Measurements from ENCODE around the gene CEP192.
A peak's percentile ranks its signal among the peaks of the same experiment; 100 is the strongest.

CEP192 gene

DNA sequence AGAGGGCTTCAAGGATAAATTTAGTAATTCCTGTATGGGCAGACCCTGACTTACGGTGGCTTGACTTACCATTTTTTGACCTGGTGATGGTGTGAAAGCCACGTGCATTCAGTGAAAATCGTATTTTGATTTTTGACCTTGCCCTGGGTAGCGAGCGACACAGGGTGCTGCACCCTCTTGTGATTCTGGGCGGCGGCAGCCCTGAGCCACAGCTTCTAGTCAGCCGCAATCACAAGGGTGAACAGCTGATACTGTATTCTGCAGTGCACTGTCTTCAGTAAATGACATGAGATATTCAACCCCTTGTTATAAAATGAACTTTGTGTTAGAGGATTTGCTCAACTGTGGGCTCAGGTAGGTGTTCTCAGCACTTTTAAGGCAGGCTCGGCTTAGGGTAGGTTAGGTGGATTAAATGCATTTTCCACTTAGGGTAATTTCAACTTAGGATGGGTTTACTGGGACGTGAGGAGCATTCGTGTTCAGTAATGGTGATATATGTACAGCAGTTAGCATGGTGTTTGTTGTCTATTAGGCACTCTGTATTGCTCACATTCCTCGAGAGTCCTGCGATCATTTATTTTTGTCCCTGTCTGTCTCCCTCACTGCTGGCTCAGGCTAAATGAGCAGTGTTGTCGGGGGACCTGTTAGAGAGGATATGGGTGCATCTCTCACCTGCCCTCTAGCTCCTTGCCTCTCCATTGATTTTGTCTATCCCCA, 109.9 kb downstream of the CEP192 start:
- DNase-seq (ENCODE audit: low read depth in 1 of 2, low spot score in 1 of 2), result no peak

DNA sequence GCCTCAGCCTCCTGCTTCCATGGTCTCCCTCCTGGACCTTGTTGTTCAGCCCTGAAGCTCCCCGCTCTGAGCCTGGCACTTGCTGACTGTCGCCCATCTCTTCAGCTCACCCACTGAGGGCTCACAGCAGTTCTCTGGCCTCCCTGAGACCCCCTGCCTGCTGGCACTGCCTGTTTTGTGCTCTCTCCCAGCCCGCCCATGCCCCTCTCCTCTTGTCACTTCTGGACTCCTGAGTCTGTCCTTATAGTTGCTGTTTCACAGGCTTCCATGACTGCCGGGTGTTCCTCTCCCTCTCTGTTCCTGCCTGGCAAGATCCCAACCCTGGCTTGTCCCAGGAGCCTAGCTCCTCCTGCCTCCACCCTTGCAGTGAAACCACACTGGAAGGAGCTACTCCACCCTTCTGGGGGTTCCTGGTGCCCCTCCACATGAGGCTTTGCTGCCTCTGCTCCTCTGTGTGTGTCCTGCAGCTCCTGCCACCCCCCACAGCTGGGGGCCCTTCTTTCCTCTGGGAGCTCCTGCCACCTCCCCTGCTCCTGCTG, 110.6 kb downstream of the CEP192 start:
- no peak for DNase-seq (ENCODE audit: low read depth in 1 of 2, low spot score in 1 of 2)

DNA sequence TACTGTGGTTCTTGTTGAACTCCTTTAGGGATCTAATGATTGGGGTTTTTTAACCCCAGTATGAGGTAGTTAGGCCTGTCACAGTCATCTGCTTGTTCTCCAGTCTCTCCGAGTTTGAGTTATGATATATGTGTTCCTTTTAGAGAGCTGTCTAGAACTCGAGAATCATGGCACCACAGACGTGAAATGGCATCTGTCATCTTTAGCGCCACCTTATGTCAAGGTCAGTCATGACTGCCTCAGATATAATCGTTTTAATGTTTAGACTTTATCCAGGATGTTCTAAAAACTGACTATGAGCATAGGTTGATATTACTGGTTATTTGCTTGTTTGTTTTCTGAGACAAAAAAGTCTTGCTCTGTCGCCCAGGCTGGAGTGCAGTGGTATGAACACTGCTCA, 112.2 kb downstream of the CEP192 start:
- DNase-seq (ENCODE audit: low read depth in 1 of 2, low spot score in 1 of 2), result no peak

DNA sequence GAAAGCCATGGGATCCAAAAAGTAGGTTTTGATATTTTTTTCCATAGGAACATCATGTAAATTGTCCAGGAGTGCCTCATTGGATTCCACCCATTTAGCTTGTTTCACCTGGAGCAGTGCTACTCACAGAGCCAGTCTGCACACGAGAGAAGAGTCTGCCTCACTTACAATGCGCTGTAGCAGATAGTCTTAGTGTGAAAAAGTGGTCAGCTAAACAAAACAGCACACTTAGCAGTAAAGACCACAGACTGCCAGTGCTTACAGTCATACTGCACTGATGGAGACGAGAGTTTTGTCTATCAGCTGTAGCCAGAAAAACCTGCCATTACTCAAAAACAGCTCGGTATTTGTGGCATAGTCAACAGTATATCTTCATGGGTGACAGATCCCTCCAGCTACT, 113.9 kb downstream of the CEP192 start:
- no peak for DNase-seq (ENCODE audit: low read depth in 1 of 2, low spot score in 1 of 2)

DNA sequence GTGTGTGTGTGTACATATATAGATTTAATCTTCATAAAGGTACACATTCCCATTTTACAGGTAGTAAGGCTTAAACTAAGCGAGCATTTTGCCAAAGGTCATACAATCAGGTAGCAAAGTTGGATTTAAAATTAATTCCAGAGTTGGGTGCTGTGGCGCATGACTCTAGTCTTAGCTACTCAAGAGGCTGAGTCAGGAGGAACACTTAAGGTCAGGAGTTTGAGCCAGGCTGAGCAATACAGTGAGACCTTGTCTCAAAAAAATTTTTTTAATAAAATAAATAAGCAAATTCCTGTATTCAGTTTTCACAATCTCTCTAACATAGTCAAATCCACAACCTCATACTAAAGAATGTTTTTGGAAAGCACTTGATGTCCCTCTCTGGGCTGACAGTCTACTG, 115.9 kb downstream of the CEP192 start:
- no peak for DNase-seq (ENCODE audit: low read depth in 1 of 2, low spot score in 1 of 2)

DNA sequence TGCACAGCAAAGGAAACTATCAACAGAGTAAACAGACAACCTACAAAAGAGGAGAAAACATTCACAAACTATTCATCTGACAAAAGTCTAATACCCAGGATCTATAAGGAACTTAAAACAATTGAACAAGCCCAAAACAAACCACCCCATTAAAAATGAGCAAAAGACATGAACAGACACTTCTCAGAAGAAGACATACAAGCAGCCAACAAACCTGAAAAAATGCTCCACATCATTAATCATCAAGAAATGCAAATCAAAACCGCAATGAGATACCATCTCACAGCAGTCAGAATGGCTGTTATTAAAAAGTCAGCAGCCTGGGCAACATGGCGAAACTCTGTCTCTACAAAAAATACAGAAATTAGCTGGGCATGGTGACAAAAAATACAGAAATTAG, 117.2 kb downstream of the CEP192 start:
- DNase-seq (ENCODE audit: low read depth in 1 of 2, low spot score in 1 of 2), result no peak

DNA sequence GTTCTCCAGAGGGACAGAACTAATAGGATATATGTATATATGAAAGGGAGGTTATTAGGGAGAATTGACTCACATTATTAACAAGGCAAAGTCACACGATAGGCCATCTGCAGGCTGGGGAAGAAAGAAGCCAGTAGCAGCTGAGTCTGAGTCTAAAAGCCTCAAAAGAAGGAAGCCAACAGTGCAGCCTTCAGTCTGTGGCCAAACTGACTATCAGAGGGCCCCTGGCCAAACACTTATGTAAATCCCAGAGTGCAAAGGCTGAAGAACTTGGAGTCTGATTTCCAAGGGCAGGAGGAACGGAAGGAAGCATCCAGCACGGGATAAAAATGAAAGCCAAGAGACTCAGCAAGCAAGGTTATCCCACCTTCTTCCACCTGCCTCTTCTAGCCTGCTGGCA, 119.4 kb downstream of the CEP192 start:
- DNase-seq (ENCODE audit: low read depth in 1 of 2, low spot score in 1 of 2), result no peak

DNA sequence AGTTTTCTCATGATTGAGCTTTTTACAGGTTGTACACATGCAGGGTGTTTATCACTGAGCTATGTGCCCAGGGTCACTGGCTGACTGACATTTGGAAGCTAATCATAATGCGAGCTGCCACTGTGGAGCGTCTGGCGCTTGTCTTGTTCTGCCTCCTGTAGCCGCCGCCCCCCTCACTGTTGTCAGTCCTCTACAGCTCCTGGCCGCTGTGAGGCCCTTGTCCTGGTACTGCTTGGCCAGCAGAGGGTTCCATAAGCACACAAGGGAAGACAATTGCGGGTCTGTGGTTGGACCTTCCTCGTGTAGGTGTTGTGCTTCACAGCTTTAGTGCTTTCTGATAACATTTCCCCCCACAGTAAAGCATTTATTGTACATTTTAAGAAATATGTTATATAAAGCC, 121.8 kb downstream of the CEP192 start:
- no peak for DNase-seq (ENCODE audit: low read depth in 1 of 2, low spot score in 1 of 2)

DNA sequence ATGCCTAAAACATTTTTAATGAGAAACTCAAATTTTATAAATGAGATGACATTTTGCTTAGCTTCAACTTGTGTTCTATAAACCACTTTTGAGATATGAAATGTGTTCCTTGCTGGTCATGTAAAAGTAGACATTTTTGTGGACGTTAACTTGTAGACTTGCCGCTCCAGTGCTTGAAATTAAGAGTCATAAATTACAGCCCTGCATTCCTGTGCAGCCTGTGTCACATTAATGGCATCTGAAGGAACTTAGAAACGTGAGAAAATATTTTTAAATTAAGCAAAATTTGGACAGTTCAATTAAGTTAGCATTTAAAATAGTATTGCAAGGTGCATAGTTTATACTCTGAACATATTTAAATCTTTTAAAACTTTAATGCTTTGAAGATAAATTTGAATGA, 129.1 kb downstream of the CEP192 start:
- no peak for DNase-seq (ENCODE audit: low read depth in 1 of 2, low spot score in 1 of 2)

DNA sequence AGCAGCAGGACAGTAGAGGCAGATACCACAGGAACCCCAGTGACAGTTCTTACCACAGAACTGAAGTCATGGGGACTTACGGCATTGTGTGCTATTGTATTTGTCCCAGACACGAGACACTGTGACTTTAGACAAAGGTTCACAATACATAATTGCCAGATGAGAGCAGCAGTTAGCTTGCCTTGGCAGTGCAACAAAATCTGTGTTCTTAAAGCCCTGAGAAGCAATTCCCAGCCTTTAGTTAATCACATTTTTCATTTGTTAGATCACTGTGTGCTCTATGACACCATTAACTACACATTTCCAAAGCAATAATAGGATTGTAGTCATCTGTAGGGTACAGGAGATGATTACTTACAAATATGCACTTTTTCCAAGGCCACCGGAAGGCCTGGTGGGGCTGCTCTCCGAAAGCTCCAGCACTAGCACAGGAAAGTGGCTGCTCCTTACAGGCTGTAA, 129.8 kb downstream of the CEP192 start:
- no peak for DNase-seq (ENCODE audit: low read depth in 1 of 2, low spot score in 1 of 2)

DNA sequence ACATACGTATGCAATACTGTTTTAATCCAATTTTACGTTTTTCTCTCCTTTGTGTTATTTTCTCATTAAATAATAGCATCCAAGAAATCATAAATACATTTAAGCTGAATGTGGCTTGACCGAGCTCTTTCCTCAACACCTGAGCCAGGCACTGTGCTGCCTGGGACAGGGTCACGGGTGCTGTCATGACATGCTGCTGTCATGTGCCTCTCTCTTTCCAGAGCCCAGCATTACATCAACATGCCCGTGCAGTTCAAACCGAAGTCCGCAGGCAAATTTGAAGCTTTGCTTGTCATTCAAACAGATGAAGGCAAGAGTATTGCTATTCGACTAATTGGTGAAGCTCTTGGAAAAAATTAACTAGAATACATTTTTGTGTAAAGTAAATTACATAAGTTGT, 133.2 kb downstream of the CEP192 start:
- no peak for DNase-seq (ENCODE audit: low read depth in 1 of 2, low spot score in 1 of 2)

DNA sequence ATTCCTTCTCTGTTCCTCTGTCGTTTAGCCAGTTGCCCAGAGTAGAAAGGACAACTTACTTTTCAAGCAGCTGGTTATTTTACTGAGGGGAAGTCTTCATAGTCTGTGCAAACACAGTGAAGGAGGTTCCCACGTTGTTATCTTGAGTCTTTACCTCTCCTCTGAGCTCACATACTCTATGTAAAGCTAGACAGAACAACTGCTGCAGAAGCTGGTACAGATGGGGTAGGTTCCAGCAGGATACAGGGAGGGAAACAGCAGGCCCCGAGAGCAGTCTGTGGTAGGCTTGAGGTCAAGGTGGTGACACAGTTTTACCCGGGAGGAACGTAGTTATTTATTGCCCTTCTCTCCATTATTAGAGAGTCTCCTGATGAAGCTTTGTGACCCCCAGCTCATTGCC, 134.0 kb downstream of the CEP192 start:
- DNase-seq (ENCODE audit: low read depth in 1 of 2, low spot score in 1 of 2), result no peak

DNA sequence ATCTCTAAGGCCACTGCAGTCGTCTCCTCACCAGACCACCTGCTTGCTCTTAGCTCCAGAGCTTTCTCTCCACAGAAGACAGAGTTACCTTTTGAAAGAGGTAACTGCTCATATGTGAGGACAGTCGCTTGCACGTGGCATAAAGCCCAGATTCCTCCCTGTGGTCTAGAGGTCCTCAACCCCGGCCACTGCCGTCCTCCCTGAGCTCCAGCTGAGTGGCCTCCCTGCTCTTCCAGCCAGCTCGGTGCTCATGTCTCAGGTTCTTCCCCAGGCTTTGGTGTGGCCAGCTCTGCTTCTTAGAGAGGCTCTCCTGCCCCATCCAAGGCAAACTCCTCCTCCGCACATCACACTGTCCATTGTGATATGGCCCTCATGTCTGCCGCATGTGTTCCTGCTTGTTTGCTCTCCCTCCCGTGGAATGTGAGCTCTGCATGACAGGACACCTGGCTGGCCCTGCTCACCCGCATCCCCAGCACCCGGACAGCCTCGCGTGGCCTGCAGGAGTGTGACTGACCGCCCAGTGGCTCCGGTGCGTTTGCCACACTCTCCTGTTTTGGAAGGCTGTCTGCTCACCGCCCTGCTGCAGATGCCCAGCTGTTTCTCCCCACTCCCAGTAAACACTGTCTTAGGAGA, 135.9 kb downstream of the CEP192 start:
- DNase-seq (ENCODE audit: low read depth in 1 of 2, low spot score in 1 of 2), result no peak

DNA sequence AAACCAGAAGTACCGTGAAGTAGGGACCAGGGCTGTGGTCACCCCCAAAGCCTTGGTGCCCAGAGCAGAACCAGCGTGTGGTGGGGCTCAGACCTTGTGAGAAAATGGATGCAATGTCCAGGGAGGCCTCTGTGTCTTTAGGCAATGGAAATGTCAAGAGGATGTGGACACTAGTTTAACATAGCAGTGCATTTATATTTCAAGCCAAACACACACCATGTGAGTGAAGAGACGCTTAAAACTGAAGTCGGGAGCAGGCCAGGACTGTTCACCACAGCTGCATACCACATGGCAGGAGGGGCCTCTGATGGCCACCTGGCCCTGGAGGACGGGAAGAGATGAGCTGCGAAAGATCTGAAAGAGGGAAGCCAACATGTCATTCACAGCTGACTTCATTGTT, 140.1 kb downstream of the CEP192 start:
- no peak for DNase-seq (ENCODE audit: low read depth in 1 of 2, low spot score in 1 of 2)

DNA sequence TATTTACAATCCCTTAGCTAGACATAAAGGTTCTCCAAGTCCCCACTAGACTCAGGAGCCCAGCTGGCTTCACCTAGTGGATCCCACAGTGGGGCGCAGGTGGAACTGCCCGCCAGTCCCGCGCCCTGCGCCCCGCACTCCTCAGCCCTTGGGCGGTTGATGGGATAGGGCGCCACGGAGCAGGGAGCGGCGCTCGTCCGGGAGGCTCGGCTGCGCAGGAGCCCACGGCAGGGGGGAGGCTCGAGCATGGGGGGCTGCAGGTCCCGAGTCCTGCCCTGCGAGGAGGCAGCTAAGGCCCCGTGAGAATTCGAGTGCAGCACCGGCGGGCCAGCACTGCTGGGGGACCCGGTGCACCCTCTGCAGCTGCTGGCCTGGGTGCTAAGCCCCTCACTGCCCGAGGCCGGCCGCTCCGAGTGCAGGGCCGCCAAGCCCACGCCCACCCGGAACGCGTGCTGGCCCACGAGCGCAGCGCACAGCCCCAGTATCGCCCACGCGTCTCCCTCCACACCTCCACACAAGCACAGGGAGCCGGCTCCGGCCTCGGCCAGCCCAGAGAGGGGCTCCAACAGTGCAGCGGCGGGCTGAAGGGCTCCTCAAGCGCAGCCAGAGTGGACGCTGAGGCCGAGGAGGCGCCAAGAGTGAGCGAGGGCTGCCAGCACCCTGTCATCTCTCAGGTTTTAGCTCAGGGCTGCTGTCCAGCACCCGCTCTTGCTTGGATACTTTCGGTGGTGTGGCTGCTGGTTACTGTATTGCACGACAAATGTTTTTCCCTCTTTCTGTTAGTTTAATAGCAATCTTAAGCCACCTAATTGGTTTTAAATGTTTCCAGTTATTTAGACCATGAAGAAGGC, 143.6 kb downstream of the CEP192 start:
- no peak for DNase-seq (ENCODE audit: low read depth in 1 of 2, low spot score in 1 of 2)

DNA sequence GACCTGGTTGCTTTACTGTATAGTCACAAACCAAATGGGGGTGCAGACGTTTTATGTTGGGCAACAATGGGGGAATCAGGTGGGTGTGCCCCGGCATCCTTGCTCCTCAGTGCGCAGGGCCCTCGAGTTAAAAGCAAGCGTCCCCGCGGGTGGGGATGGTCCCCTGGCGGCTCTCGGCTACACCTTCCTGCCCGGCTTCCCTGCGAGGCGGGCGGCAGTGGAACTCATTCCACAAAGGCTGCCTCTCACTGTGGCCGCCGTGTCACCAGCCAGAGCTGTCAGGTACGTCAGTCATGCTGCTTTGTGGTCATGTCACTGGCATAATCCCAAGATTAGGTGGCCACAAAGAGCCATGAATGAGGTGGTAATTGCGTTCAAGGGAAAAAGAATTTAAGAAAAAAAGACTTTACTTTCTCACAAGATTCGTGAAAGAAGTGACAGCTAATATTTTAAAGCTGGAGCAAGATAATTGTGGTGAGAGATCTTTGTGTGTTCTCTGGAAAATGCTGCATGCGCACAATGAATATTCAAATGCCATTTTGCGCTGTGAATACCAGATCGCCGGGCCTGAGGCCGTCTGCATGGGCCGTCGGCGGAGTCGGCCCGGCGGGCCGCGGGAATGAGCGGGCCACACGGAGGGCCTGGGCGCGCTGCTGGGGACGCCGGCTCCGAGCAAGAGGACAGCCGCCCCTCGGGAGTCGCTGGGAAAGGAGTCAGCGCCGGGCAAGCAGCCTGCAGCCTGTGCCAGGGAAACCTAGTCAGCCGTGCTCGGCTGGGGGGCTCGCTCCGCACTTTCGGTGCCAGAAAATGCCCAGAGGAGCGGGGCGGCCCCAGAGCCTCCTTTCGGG, 145.1 kb downstream of the CEP192 start:
- DNase-seq (ENCODE audit: low read depth in 1 of 2, low spot score in 1 of 2), result no peak

DNA sequence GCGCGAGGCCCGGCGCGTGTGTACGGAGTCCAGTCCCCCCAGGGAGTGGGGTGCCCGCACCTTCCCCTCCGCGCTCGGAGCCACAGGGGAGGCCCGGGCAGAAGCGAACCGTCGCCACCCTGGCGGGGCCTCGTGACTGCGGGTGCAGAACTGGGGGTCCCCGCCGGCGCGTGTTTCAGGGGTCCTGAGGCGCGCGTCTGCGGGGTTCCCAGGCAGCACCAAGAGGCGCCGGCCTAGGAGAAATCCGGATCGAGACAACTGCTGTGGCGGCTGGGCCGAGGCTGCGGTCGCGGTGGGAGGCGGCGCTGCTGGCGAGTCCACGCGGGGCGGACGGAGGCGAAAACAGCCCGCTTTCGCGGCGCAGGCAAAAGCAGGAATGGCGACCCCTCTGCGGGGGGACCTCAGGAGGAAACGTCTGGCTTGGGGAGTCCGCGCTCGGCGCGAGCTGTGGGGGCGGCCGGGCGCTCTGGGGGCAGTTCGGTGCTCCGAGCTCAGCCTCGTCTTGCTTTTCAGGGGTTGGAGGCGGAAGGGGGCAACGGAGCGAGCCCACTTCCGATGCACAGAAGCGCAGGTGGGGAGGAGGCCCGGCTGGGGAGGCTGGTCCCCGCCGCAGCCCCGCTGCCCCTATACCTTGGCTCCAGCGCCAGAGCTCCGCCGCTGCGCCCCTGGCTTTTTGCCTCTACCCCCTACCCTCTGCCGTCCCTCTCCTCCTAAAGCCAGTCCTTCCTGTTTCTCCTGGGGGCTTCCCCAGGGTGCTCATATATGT, 145.9 kb downstream of the CEP192 start:
- no peak for DNase-seq (ENCODE audit: low read depth in 1 of 2, low spot score in 1 of 2)

DNA sequence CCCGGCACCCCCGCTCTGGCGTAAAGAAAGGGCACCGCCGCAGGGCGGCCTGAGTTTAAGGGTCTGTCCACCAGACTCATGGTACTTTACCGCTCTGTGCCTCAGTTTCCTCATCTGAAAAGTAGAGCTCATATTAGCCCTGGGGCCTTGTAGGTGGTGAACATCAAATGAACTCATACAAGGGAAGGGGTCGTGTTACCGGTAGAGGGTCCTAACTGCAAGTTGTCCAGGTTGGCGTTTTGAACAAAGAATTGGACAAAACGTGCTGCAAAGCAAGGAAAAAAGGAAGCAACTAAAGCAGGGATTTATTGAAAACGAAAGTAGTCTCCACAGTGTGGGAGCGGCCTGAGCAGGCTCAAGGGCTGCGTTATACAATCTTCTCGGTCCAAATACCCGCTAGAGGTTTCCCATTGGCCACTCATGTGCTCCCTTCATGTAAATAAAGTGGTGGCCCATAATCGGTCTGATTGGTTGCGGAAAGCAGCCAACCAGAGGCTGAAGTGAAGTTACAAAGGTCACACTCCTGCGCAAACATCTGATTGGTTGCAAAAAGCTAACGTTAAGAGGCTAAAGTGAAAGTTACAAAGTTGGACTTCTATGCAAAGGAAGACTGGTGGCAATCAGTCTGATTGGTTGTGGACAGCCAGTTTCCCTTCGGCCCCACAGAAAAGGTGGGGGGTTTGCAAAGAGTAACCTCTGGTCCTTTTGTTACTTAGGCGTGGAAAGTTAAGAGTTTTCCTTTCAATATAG, 146.7 kb downstream of the CEP192 start:
- DNase-seq (ENCODE audit: low read depth in 1 of 2, low spot score in 1 of 2), result peak in 1 of 2 donors; percentile 38

DNA sequence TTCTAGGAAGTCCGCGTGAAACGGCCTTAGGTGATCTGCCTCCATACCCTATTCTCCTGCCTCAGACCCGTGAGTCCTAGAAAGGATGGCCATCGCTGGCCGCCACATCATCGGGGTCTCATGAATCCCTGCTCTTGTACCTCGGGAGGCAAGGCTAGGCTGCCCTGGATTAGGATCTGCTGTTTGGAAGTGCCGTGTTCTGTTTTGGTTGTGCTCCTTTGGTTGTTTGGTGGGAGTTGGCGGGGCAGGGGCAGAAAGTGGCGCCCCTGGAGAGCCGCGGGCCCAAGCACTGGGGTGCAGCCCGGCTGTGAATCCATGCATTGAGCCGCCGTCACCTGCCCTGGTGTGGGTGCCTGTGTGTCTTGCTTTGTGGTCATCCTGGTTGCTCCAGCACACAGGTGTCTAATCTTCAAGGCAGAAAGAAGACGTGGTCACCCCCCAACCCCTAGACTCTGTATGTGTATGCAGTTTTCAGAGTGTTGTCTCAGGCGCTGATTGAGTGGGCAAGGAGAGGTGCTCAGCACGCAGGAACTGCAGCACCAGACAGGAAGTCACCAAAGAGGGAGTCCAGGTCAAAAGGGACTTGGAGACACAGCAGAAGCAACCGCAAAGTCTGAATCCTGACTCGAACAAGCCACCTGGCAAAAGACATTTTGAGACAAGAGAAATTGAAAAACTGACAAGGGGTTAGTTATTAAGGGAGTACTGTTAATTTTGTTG, 147.4 kb downstream of the CEP192 start:
- DNase-seq (ENCODE audit: low read depth in 1 of 2, low spot score in 1 of 2), result no peak

Measured in activated T-helper 1 cell treated with anti-CD3 and anti-CD28 coated beads, Interleukin-2, amount 50 U/mL, for 16 hours (primary cell).